ENCODE data around the gene BMP2. TPM values are rescaled to one million over a fixed set of nuclear protein-coding genes. Genes with fewer than 3 reads are reported as not detected.
A peak's percentile ranks its signal among the peaks of the same experiment; 100 is the strongest.

Gene BMP2
- total and polyA plus RNA-seq, 2 of the 4 experiments (the other 2 are of a cell fraction) = 0.18 to 0.21 TPM

- no peaks in the 10 kb centered on the region for H3K79me1 ChIP-seq (ENCODE audit: low read depth in 1 of 2, low read length in 2 of 2)
- no peak overlapping the region for H2AK5ac ChIP-seq (ENCODE audit: low read depth, low read length)
- dilution Hi-C loops (cut with HindIII; ENCODE audit: low sequenced_read_pairs, unreplicated experiment) (no loop called here), intact Hi-C loops (cut with micrococcal nuclease) (no loop called here), in situ Hi-C loops (cut with MboI; ENCODE audit: low sequenced_read_pairs) (no loop called here)
- ATAC-seq (ENCODE audit: low read depth) = peak; percentile 48
- H3K4me1 ChIP-seq (ENCODE audit: control insufficient read depth, insufficient read depth, low read length) = peaks cover 5% of the 10 kb centered on the region; the same call in 1 of the 2 replicates
- no peaks in the 10 kb centered on the region; the same call in 1 of the 2 replicates for H4K20me1 ChIP-seq (ENCODE audit: insufficient read depth, low read length)
- POLR2A ChIA-PET (ENCODE audit: unreplicated experiment) = no interaction called here
- H3K9ac ChIP-seq (ENCODE audit: low read depth, low read length) = no peak overlapping the region
- H2BK20ac ChIP-seq (ENCODE audit: low read depth, low read length) = no peak overlapping the region
- no peak overlapping the region for H3K18ac ChIP-seq (ENCODE audit: low read depth, low read length)
- no peak overlapping the region for H3K14ac ChIP-seq (replicated peaks; ENCODE audit: low read depth, low read length)
- WGBS, 2 experiments (ENCODE audit: extremely low coverage in 2 of 2, insufficient read length in 1 of 2) = 7% methylated on average over 2 of the region's 5 CpGs; no CpG with 5 or more reads in 1 of the 2 experiments
- no peak overlapping the region for H2AFZ ChIP-seq (replicated peaks; ENCODE audit: low read length, poor library complexity)
- H3K27ac ChIP-seq (ENCODE audit: insufficient read depth, low read length) = no peak overlapping the region
- no peak overlapping the region for H3K4me2 ChIP-seq (ENCODE audit: low read depth, low read length)
- CTCF ChIA-PET = interaction anchor here (0.7 kb wide), 1 partner anchor 9 kb away, joined by 3 read pairs; no protein-coding TSS in a partner anchor
- no peak overlapping the region for H3K4me3 ChIP-seq (ENCODE audit: insufficient read depth, low read depth, low read length)
- no peak overlapping the region for H3K4ac ChIP-seq (ENCODE audit: low read depth, low read length)
- BruUV-seq (replicated peaks) = no TSS peak
- H2BK15ac ChIP-seq (ENCODE audit: low read depth, low read length) = no peak overlapping the region
- no peak overlapping the region for H3K23ac ChIP-seq (ENCODE audit: low read depth, low read length)
- DNase-seq = no peak
- 0 out of 2 replicates have a peak, but pooled peaks cover 3% of the 10 kb centered on the region for H3K9me1 ChIP-seq (ENCODE audit: insufficient read depth, low read length)
- H2BK120ac ChIP-seq (ENCODE audit: low read depth, low read length) = no peak overlapping the region
- no peaks in the 10 kb centered on the region for H3K9me3 ChIP-seq (ENCODE audit: control insufficient read depth, insufficient read depth, low read length)
- H2BK5ac ChIP-seq (ENCODE audit: low read depth, low read length, poor library complexity, severe bottlenecking) = no peak overlapping the region
- no peak overlapping the region for H3K56ac ChIP-seq (ENCODE audit: extremely low read depth, insufficient read depth, low read length)
- H4K8ac ChIP-seq (ENCODE audit: low read depth in 2 of 2, low read length in 2 of 2) = no peak overlapping the region
- no peak overlapping the region for H4K5ac ChIP-seq (ENCODE audit: low read depth, low read length)
- no peaks in the 10 kb centered on the region; the same call in 1 of the 2 replicates for H3K27me3 ChIP-seq (ENCODE audit: control insufficient read depth, insufficient read depth, low read length)
- no peak overlapping the region for H2AK9ac ChIP-seq (replicated peaks; ENCODE audit: low read depth, low read length, poor library complexity)
- peaks cover 5% of the 10 kb centered on the region for H3K36me3 ChIP-seq (ENCODE audit: control insufficient read depth, insufficient read depth, low read length)
- H4K91ac ChIP-seq (ENCODE audit: insufficient read depth, low read depth, low read length) = no peak overlapping the region
- no peak for TF ChIP-seq ELK1 (IDR thresholded peaks at IDR 0.05; ENCODE audit: borderline replicate concordance, low read depth, low read length)
- no peak for TF ChIP-seq MXI1 (IDR thresholded peaks at IDR 0.05; ENCODE audit: borderline replicate concordance, low read depth, low read length)
- TF ChIP-seq RCOR1 (IDR thresholded peaks at IDR 0.05; ENCODE audit: insufficient replicate concordance, low read length) = no peak
- TF ChIP-seq FOS (IDR thresholded peaks at IDR 0.05; ENCODE audit: low read depth, low read length) = no peak
- TF ChIP-seq CHD1 (IDR thresholded peaks at IDR 0.05; ENCODE audit: low read depth, low read length) = no peak
- TF ChIP-seq MAFK (IDR thresholded peaks at IDR 0.05; ENCODE audit: low read depth, low read length) = no peak
- no peak for TF ChIP-seq USF2 (IDR thresholded peaks at IDR 0.05; ENCODE audit: low read depth, low read length)
- no peak for TF ChIP-seq RAD21 (IDR thresholded peaks at IDR 0.05; ENCODE audit: low read length)
- no peak for TF ChIP-seq BHLHE40 (IDR thresholded peaks at IDR 0.05; ENCODE audit: low read depth, low read length)
- no peak for TF ChIP-seq POLR2A (IDR thresholded peaks at IDR 0.05; ENCODE audit: low read depth, low read length)
- TF ChIP-seq MAZ (IDR thresholded peaks at IDR 0.05; ENCODE audit: borderline replicate concordance, low read depth, low read length) = no peak
- no peak for TF ChIP-seq CEBPB (IDR thresholded peaks at IDR 0.05; ENCODE audit: low read depth, low read length)
- TF ChIP-seq CTCF (conservative IDR thresholded peaks at IDR 0.05; ENCODE audit: low read depth, low read length) = no peak
- no peak for TF ChIP-seq RFX5 (IDR thresholded peaks at IDR 0.05; ENCODE audit: low read depth, low read length)
- no peak for TF ChIP-seq NFE2L2 (IDR thresholded peaks at IDR 0.05; ENCODE audit: low read depth, low read length)
Observed at GRCh38 chr20:6780433-6781190, 13.1 kb downstream of the BMP2 start.

All from IMR-90 (cell line).